Spleen (tissue), 13 donors: ENCODE results near the gene OR2M7. TPM values are rescaled to one million over a fixed set of nuclear protein-coding genes. Genes with fewer than 3 reads are reported as not detected.

Experiments used
- DNase-seq: peaks from one replicate; pipeline ENCODE4 v3.0.0-alpha.2; 2020
- H3K27ac ChIP-seq, 8 donors: fragments of 200-600 bp; sonication (generic) in 7 of 8; 1 replicate in 4 of 8; 2 replicates in 4 of 8; pipeline versions ENCODE4 v1.5.0 to v1.8.0; 2016 to 2021; ENCODE audit warnings: inconsistent platforms in 4 of 8, mild to moderate bottlenecking in 4 of 8, moderate library complexity in 1 of 8
- H3K27me3 ChIP-seq, 7 donors: fragments of 200-600 bp; sonication (generic) in 6 of 7; replicated peaks in 1 of 7; 1 replicate in 4 of 7; 2 replicates in 3 of 7; pipeline versions ENCODE4 v1.5.0 to v1.8.0; 2016 to 2021; ENCODE audit warnings: inconsistent platforms in 3 of 7, mild to moderate bottlenecking in 1 of 7
- H3K36me3 ChIP-seq, 6 donors: fragments of 200-600 bp; sonication (generic) in 5 of 6; 1 replicate in 4 of 6; 2 replicates in 2 of 6; pipeline versions ENCODE4 v1.5.0 to v1.8.0; 2016 to 2021; ENCODE audit warnings: inconsistent platforms in 2 of 6
- H3K4me1 ChIP-seq, 6 donors: fragments of 200-600 bp; sonication (generic) in 5 of 6; 1 replicate in 3 of 6; 2 replicates in 3 of 6; pipeline versions ENCODE4 v1.5.0 to v1.8.0; 2016 to 2021; ENCODE audit warnings: inconsistent platforms in 3 of 6
- H3K4me3 ChIP-seq, 8 donors: fragments of 200-600 bp; sonication (generic) in 7 of 8; 1 replicate in 4 of 8; 2 replicates in 4 of 8; pipeline versions ENCODE4 v1.5.0 to v1.8.0; 2016 to 2021; ENCODE audit warnings: inconsistent platforms in 4 of 8, mild to moderate bottlenecking in 4 of 8, moderate library complexity in 2 of 8
- H3K9me3 ChIP-seq, 8 donors: fragments of 200-600 bp; sonication (generic) in 7 of 8; 1 replicate in 4 of 8; 2 replicates in 4 of 8; pipeline versions ENCODE4 v1.5.0 to v1.8.0; 2016 to 2021; ENCODE audit warnings: inconsistent platforms in 4 of 8
- POLR2A ChIP-seq, 3 donors: fragments of 450-650 bp; IDR thresholded peaks; one replicate each; pipeline ENCODE4 v1.5.1; 2017; ENCODE audit warnings: antibody characterized with exemption in 3 of 3, mild to moderate bottlenecking in 1 of 3
- POLR2AphosphoS5 ChIP-seq, 3 donors: sonication (generic); formaldehyde crosslinking; IDR thresholded peaks; one replicate each; pipeline ENCODE4 v1.5.1; 2017; ENCODE audit warnings: antibody characterized with exemption in 3 of 3
- WGBS, 5 donors: extraction: QIAGEN DNeasy Blood & Tissue Kit in 3 of 5; methylation state at CpG; one replicate each; pipeline versions ENCODE4 v1.1.5 to v1.1.7; 2013 to 2018; 5-methylcytosine and 5-hydroxymethylcytosine counted together
- intact Hi-C: fragments of 100-400 bp; cut with DNase I; formaldehyde crosslinking; loops from one replicate; pipeline ENCODE4 v1.15.0; 2023; ENCODE audit warnings: low total_unique reads
- long read RNA-seq, 2 donors: transcript quantifications; one replicate each; lab custom pipeline, GENCODE V29; 2026
- polyA plus RNA-seq, 3 donors: library from polyadenylated mRNA; stranded (reverse); fragments of 200-250 nt; gene quantifications; one replicate each; pipeline ENCODE4 v1.2.1, GENCODE V29; 2013
- total RNA-seq, 7 donors: library from RNA; depleted of rRNA in 3 of 7; stranded (reverse); fragments of >200 nt in 3 of 7; fragmentation: NEBNext Ultra II Directional in 4 of 7; extraction: Animal tissue kit (Norgen Biotek cat#: 25700) in 4 of 7; gene quantifications; one replicate each; pipeline versions ENCODE4 v1.1.0 to v1.2.1, GENCODE V29; 2016 to 2021
- TF ChIP-seq, protein P1 (sequence below), 11 experiments: fragments of 200-600 bp in 7 of 11; fragments of 450-650 bp in 4 of 11; sonication (generic) in 4 of 11; IDR thresholded peaks in 8 of 11; conservative IDR thresholded peaks in 3 of 11; 1 replicate in 7 of 11; 2 replicates in 4 of 11; pipeline versions ENCODE4 v1.4.0 to v1.8.0; 2016 to 2021; ENCODE audit warnings: antibody characterized with exemption in 11 of 11, inconsistent platforms in 4 of 11, mild to moderate bottlenecking in 1 of 11
- donor health status: healthy with polysubstance abuse.
- donor health status: DM: no; HTN: no; CAD: no; lungs with moderate emphysema.
- donor health status: DM: no; HTN: no; CAD: no.
- donor health status: Bipolar disorder and iron deficiency.
- donor health status: healthy.
- donor health status: DM: no; HTN: no; CAD: no.
- donor health status: DM: yes; HTN: yes; CAD: no.

The OR2M7 gene, protein sequence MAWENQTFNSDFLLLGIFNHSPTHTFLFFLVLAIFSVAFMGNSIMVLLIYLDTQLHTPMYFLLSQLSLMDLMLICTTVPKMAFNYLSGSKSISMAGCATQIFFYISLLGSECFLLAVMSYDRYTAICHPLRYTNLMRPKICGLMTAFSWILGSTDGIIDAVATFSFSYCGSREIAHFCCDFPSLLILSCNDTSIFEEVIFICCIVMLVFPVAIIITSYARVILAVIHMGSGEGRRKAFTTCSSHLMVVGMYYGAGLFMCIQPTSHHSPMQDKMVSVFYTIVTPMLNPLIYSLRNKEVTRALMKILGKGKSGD
- total RNA-seq (not detected), polyA plus RNA-seq (not detected)
- long read RNA-seq, donor 1 = 0 reads
- long read RNA-seq, donor 2 = 0 reads

- DNase-seq = no peak
- Histone ChIP-seq H3K27me3 (no peaks in the 10 kb centered on the region), H3K4me3 (no peak within 1 kb of the TSS), H3K9me3 (peaks cover 0 to 3% (median 0%) of the 10 kb centered on the region in 8 donors), H3K27ac (no peak within 1 kb of the TSS), H3K4me1 (no peaks in the 10 kb centered on the region), H3K36me3 (no peaks in the 10 kb centered on the region)
- no peak for TF ChIP-seq POLR2AphosphoS5 (IDR thresholded peaks at IDR 0.05)
- no peak for TF ChIP-seq POLR2A (IDR thresholded peaks at IDR 0.05)
- TF ChIP-seq, protein P1, sequence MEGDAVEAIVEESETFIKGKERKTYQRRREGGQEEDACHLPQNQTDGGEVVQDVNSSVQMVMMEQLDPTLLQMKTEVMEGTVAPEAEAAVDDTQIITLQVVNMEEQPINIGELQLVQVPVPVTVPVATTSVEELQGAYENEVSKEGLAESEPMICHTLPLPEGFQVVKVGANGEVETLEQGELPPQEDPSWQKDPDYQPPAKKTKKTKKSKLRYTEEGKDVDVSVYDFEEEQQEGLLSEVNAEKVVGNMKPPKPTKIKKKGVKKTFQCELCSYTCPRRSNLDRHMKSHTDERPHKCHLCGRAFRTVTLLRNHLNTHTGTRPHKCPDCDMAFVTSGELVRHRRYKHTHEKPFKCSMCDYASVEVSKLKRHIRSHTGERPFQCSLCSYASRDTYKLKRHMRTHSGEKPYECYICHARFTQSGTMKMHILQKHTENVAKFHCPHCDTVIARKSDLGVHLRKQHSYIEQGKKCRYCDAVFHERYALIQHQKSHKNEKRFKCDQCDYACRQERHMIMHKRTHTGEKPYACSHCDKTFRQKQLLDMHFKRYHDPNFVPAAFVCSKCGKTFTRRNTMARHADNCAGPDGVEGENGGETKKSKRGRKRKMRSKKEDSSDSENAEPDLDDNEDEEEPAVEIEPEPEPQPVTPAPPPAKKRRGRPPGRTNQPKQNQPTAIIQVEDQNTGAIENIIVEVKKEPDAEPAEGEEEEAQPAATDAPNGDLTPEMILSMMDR (IDR thresholded peaks at IDR 0.05 in 8 of 11, conservative IDR thresholded peaks at IDR 0.05 in 3 of 11) = no peak
- 85 to 100% (median 90%) methylated on average over 1 of the region's 1 CpG for WGBS, 5 donors
- intact Hi-C loops = no loop called here
These were observed at the start of gene OR2M7 for GRCh38 chr1:248324468-248324867. OR2M7 (minus strand) TSS chr1:248324568; CDS start chr1:248324568, 0 bp downstream.

- no peaks in the 10 kb centered on the region for H3K4me1 ChIP-seq
These were observed 49.4 kb upstream of the OR2M7 start for GRCh38 chr1:248373761-248374160.

GRCh38 chr1:248372394-248372793, 48.0 kb upstream of the OR2M7 start:
- TF ChIP-seq, protein P1 (IDR thresholded peaks at IDR 0.05 in 8 of 11, conservative IDR thresholded peaks at IDR 0.05 in 3 of 11) = no peak
- no peak for TF ChIP-seq POLR2A (IDR thresholded peaks at IDR 0.05)
- no peak for TF ChIP-seq POLR2AphosphoS5 (IDR thresholded peaks at IDR 0.05)
- no peak for DNase-seq

More at GRCh38 chr1:248373761-248374160, 49.4 kb upstream of the OR2M7 start:
- intact Hi-C loops = no loop called here
- 78 to 93% (median 81%) methylated on average over 4 of the region's 4 CpGs for WGBS, 5 donors
- H3K27me3 ChIP-seq = no peaks in the 10 kb centered on the region
- TF ChIP-seq, protein P1 (IDR thresholded peaks at IDR 0.05 in 8 of 11, conservative IDR thresholded peaks at IDR 0.05 in 3 of 11) = no peak
- TF ChIP-seq POLR2A (IDR thresholded peaks at IDR 0.05) (no peak), POLR2AphosphoS5 (IDR thresholded peaks at IDR 0.05) (no peak)
- H3K9me3 ChIP-seq = no peaks in the 10 kb centered on the region
- H3K27ac ChIP-seq = no peak overlapping the region
- DNase-seq = no peak
- no peak overlapping the region for H3K4me3 ChIP-seq
- no peaks in the 10 kb centered on the region for H3K36me3 ChIP-seq

GRCh38 chr1:248366609-248367008, 42.2 kb upstream of the OR2M7 start:
- Histone ChIP-seq H3K27me3 (no peaks in the 10 kb centered on the region), H3K4me1 (no peaks in the 10 kb centered on the region), H3K27ac (no peak overlapping the region), H3K4me3 (no peak overlapping the region), H3K9me3 (peaks cover 0 to 17% (median 4%) of the 10 kb centered on the region in 8 donors), H3K36me3 (no peaks in the 10 kb centered on the region)
- intact Hi-C loops = no loop called here
- DNase-seq = no peak
- TF ChIP-seq POLR2AphosphoS5 (IDR thresholded peaks at IDR 0.05) = no peak
- TF ChIP-seq, protein P1 (IDR thresholded peaks at IDR 0.05 in 8 of 11, conservative IDR thresholded peaks at IDR 0.05 in 3 of 11) = no peak
- no peak for TF ChIP-seq POLR2A (IDR thresholded peaks at IDR 0.05)

More at GRCh38 chr1:248372394-248372793, 48.0 kb upstream of the OR2M7 start:
- Histone ChIP-seq H3K36me3 (no peaks in the 10 kb centered on the region), H3K9me3 (no peaks in the 10 kb centered on the region), H3K4me1 (no peaks in the 10 kb centered on the region), H3K27me3 (no peaks in the 10 kb centered on the region), H3K4me3 (no peak overlapping the region), H3K27ac (no peak overlapping the region)
- intact Hi-C loops = no loop called here
- WGBS, 5 donors = 34 to 50% (median 47%) methylated on average over 5 of the region's 5 CpGs
